SK-N-SH (cell line): ENCODE measurements around the gene DDI1. TPM values are rescaled to one million over a fixed set of nuclear protein-coding genes. Genes with fewer than 3 reads are reported as not detected.
"Not testable (repeated sequence)": the region's sequence is repeated elsewhere in the genome, so short reads cannot be mapped to it uniquely, and the experiment has no call there.

ENCODE experiments used
- CTCF ChIA-PET: fragments of 300-600, 350-600 bp; formaldehyde crosslinking; extraction: SDS; loops from one replicate; lab custom pipeline; 2021; lab: Yijun Ruan, JAX
- POLR2A ChIA-PET: fragments of 350-600 bp; sonication (Branson Sonifier 250); formaldehyde crosslinking; extraction: SDS; loops from one replicate; lab custom pipeline; 2020; ENCODE audit warnings: antibody characterized with exemption, inconsistent platforms; lab: Yijun Ruan, JAX
- DNase-seq: peaks from one replicate; pipeline ENCODE4 v3.0.0; 2012
- H2AFZ ChIP-seq: fragments of 200-600 bp; sonication (generic); 2 replicates; pipeline ENCODE4 v1.8.1; 2016; ENCODE audit warnings: antibody characterized with exemption, mild to moderate bottlenecking, low read depth
- H3F3A ChIP-seq: fragments of 200-600 bp; sonication (generic); replicated peaks from 2 replicates; pipeline ENCODE3; 2016; ENCODE audit warnings: antibody characterized with exemption, mild to moderate bottlenecking; ENCODE audit not compliant: insufficient read depth
- H3K27ac ChIP-seq, 2 experiments: fragments of 200-500 bp in 1 of 2; fragments of 200-600 bp in 1 of 2; sonication (Bioruptor generic) in 1 of 2; sonication (generic), shearing (Covaris generic) in 1 of 2; 2 replicates each; pipeline versions ENCODE4 v1.5.1 to v1.6.1; 2014 to 2016; ENCODE audit warnings: low read depth in 2 of 2, inconsistent platforms in 1 of 2, low read length in 1 of 2, mild to moderate bottlenecking in 1 of 2, mixed read lengths in 1 of 2
- H3K27me3 ChIP-seq: fragments of 200-600 bp; sonication (generic), shearing (Covaris generic); 2 replicates; pipeline ENCODE4 v1.6.1; 2016; ENCODE audit warnings: mixed run types; ENCODE audit not compliant: insufficient read depth
- H3K36me3 ChIP-seq, 2 experiments: fragments of 200-500 bp in 1 of 2; fragments of 200-600 bp in 1 of 2; sonication (Bioruptor generic) in 1 of 2; sonication (generic) in 1 of 2; replicated peaks in 1 of 2; 2 replicates each; pipeline versions ENCODE3 to v1.5.1; 2014 to 2016; ENCODE audit warnings: low read length in 1 of 2, mild to moderate bottlenecking in 1 of 2; ENCODE audit not compliant: insufficient read depth in 2 of 2, control insufficient read depth in 1 of 2
- H3K4me1 ChIP-seq, 2 experiments: fragments of 200-500 bp in 1 of 2; fragments of 200-600 bp in 1 of 2; sonication (Bioruptor generic) in 1 of 2; sonication (generic), shearing (Covaris generic) in 1 of 2; 2 replicates each; pipeline versions ENCODE4 v1.5.1 to v1.6.1; 2014 to 2016; ENCODE audit warnings: low read depth in 1 of 2, low read length in 1 of 2, mixed run types in 1 of 2; ENCODE audit not compliant: insufficient read depth in 2 of 2, control insufficient read depth in 1 of 2
- H3K4me2 ChIP-seq: fragments of 200-600 bp; sonication (generic), shearing (Covaris generic); 2 replicates; pipeline ENCODE4 v1.6.1; 2017; ENCODE audit warnings: mixed run types
- H3K4me3 ChIP-seq, 2 experiments: fragments of 200-500 bp in 1 of 2; fragments of 200-600 bp in 1 of 2; sonication (Bioruptor generic) in 1 of 2; sonication (generic), shearing (Covaris generic) in 1 of 2; 2 replicates each; pipeline versions ENCODE4 v1.5.1 to v1.8.1; 2014 to 2016; ENCODE audit warnings: low read depth in 2 of 2, inconsistent platforms in 1 of 2, low read length in 1 of 2, mild to moderate bottlenecking in 1 of 2, mixed read lengths in 1 of 2, moderate library complexity in 1 of 2
- H3K79me2 ChIP-seq: fragments of 200-600 bp; sonication (generic); 2 replicates; pipeline ENCODE4 v1.8.1; 2017; ENCODE audit warnings: mild to moderate bottlenecking; ENCODE audit not compliant: insufficient read depth
- H3K9ac ChIP-seq: fragments of 200-600 bp; sonication (generic); 2 replicates; pipeline ENCODE4 v1.6.1; 2017; ENCODE audit warnings: mixed run types
- H3K9me2 ChIP-seq: fragments of 200-600 bp; sonication (generic); 2 replicates; pipeline ENCODE4 v1.6.1; 2017; ENCODE audit warnings: mixed run types
- H3K9me3 ChIP-seq: fragments of 200-600 bp; sonication (generic); 2 replicates; pipeline ENCODE4 v1.6.1; 2017; ENCODE audit warnings: mixed run types, mild to moderate bottlenecking, moderate library complexity
- H4K20me1 ChIP-seq: fragments of 200-600 bp; sonication (generic); 2 replicates; pipeline ENCODE4 v1.6.1; 2017; ENCODE audit warnings: mild to moderate bottlenecking, mixed run types; ENCODE audit not compliant: insufficient read depth
- CHD2 ChIP-seq: fragments of 150-350 bp; IDR thresholded peaks from 2 replicates; pipeline ENCODE4 v1.6.1; 2018; ENCODE audit warnings: low read length; ENCODE audit not compliant: partially characterized antibody
- ELF1 ChIP-seq: IDR thresholded peaks from 2 replicates; pipeline ENCODE4 v1.4.0; 2012
- EP300 ChIP-seq, 2 experiments: IDR thresholded peaks; 2 replicates each; pipeline versions ENCODE4 v1.4.0 to v1.6.1; 2012; ENCODE audit warnings: borderline replicate concordance in 1 of 2, low read depth in 1 of 2, low read length in 1 of 2
- EZH2phosphoT487 ChIP-seq: fragments of 200-600 bp; sonication (generic); IDR thresholded peaks from 2 replicates; pipeline ENCODE4 v1.6.1; 2017; ENCODE audit warnings: low read depth, mixed run types, mild to moderate bottlenecking, antibody characterized with exemption, moderate library complexity, borderline replicate concordance
- FOSL2 ChIP-seq: IDR thresholded peaks from 2 replicates; pipeline ENCODE4 v1.4.0; 2012; ENCODE audit warnings: low read depth, mild to moderate bottlenecking, moderate library complexity, borderline replicate concordance
- GATA2 ChIP-seq: sonication (generic); formaldehyde crosslinking; IDR thresholded peaks from 2 replicates; pipeline ENCODE4 v1.5.0; 2020; ENCODE audit warnings: mild to moderate bottlenecking, missing genetic modification reagents
- MXI1 ChIP-seq: IDR thresholded peaks from 2 replicates; pipeline ENCODE4 v1.6.1; 2012; ENCODE audit warnings: mild to moderate bottlenecking, low read depth, low read length, improper control_type of control experiment
- NRF1 ChIP-seq: IDR thresholded peaks from 2 replicates; pipeline ENCODE4 v1.6.1; 2012; ENCODE audit warnings: low read depth, mild to moderate bottlenecking, low read length
- PBX3 ChIP-seq: IDR thresholded peaks from 2 replicates; pipeline ENCODE4; 2012
- RAD21 ChIP-seq: IDR thresholded peaks from 2 replicates; pipeline ENCODE4 v1.6.1; 2012; ENCODE audit warnings: mild to moderate bottlenecking, low read length
- RCOR1 ChIP-seq: fragments of 150-350 bp; IDR thresholded peaks from 2 replicates; pipeline ENCODE4 v1.6.1; 2017; ENCODE audit warnings: antibody characterized with exemption, low read length
- RFX5 ChIP-seq: IDR thresholded peaks from 2 replicates; pipeline ENCODE4 v1.6.1; 2012; ENCODE audit warnings: mild to moderate bottlenecking, improper control_type of control experiment, low read length
- SIN3A ChIP-seq: IDR thresholded peaks from 2 replicates; pipeline ENCODE4 v1.6.1; 2012; ENCODE audit warnings: low read depth, mild to moderate bottlenecking, low read length, moderate library complexity, borderline replicate concordance
- TCF12 ChIP-seq: IDR thresholded peaks from 2 replicates; pipeline ENCODE4 v1.4.0; 2012
- ZBTB33 ChIP-seq: IDR thresholded peaks from 2 replicates; pipeline ENCODE4 v1.4.0; 2012; ENCODE audit warnings: low read depth, borderline replicate concordance
- WGBS: methylation state at CpG from one replicate; pipeline ENCODE4 v1.1.6; 2017; ENCODE audit warnings: low lambda C conversion rate; 5-methylcytosine and 5-hydroxymethylcytosine counted together
- polyA plus RNA-seq, 3 experiments: library from polyadenylated mRNA; depleted of rRNA; stranded (reverse); fragments of >200 nt; gene quantifications; 2 replicates each; pipeline ENCODE4 v1.2.3, GENCODE V29; 2012

Gene DDI1
- polyA plus RNA-seq, 1 of the 3 experiments (the other 2 are of a cell fraction) = not detected

- no peak for TF ChIP-seq ZBTB33
Measured at GRCh38 chr11:104043678-104044239, 7.3 kb downstream of the DDI1 start (continued).

GRCh38 chr11:104046331-104046730 lies 9.9 kb downstream of the DDI1 start:
- POLR2A ChIA-PET = no interaction called here
- Histone ChIP-seq H3K4me1 (no peaks in the 10 kb centered on the region), H3K4me2 (no peak overlapping the region), H3K9me3 (no peaks in the 10 kb centered on the region), H2AFZ (no peak overlapping the region), H4K20me1 (no peaks in the 10 kb centered on the region), H3K27me3 (no peaks in the 10 kb centered on the region), H3K27ac (no peak overlapping the region), H3K36me3 (no peaks in the 10 kb centered on the region), H3K4me3 (no peak overlapping the region), H3K79me2 (no peaks in the 10 kb centered on the region), H3K9me2 (no peaks in the 10 kb centered on the region), H3K9ac (no peak overlapping the region), H3F3A (no peaks in the 10 kb centered on the region)
- 95% methylated on average over 2 of the region's 2 CpGs for WGBS
- TF ChIP-seq RCOR1 = no peak
- TF ChIP-seq EP300 (IDR thresholded peaks at IDR 0.05; ENCODE audit: borderline replicate concordance in 1 of 2, low read depth in 1 of 2, low read length in 1 of 2) = no peak
- no peak for TF ChIP-seq EZH2phosphoT487
- TF ChIP-seq CHD2 = no peak
- TF ChIP-seq TCF12 = no peak
- TF ChIP-seq SIN3A = no peak
- TF ChIP-seq NRF1 = no peak
- no peak for TF ChIP-seq RAD21
- TF ChIP-seq FOSL2 = no peak
- no peak for TF ChIP-seq ZBTB33
- no peak for TF ChIP-seq RFX5
- no peak for TF ChIP-seq MXI1
- TF ChIP-seq PBX3 = no peak
- no peak for TF ChIP-seq GATA2 (CRISPR knock-in tag)
- no peak for TF ChIP-seq ELF1
- no peak for DNase-seq
- CTCF ChIA-PET = no interaction called here

- H3K4me1 ChIP-seq, H3K36me3 ChIP-seq, H3K27me3 ChIP-seq, H3K9me3 ChIP-seq, POLR2A ChIA-PET, H3K4me3 ChIP-seq, H2AFZ ChIP-seq, H3K9ac ChIP-seq, DNase-seq, H4K20me1 ChIP-seq, CTCF ChIA-PET, H3K27ac ChIP-seq, H3F3A ChIP-seq, H3K9me2 ChIP-seq, H3K79me2 ChIP-seq, H3K4me2 ChIP-seq: not testable (repeated sequence)
- WGBS = 94% methylated on average over 3 of the region's 3 CpGs
Measured at GRCh38 chr11:104046858-104047257, 10.4 kb downstream of the DDI1 start.
